HepG2 (cell line): ENCODE data around the gene JAGN1. TPM values are rescaled to one million over a fixed set of nuclear protein-coding genes. Genes with fewer than 3 reads are reported as not detected.
"Not testable (repeated sequence)": the region's sequence is repeated elsewhere in the genome, so short reads cannot be mapped to it uniquely, and the experiment has no call there.

Experiments used
- ADNP ChIP-seq: sonication (generic); formaldehyde crosslinking; IDR thresholded peaks from 2 replicates; pipeline ENCODE4 v1.4.0; 2020; ENCODE audit warnings: missing genetic modification reagents
- GATA4 ChIP-seq: sonication (generic); IDR thresholded peaks from 2 replicates; pipeline ENCODE4 v1.6.1; 2016; ENCODE audit warnings: antibody characterized with exemption, low read depth, borderline replicate concordance
- GMEB1 ChIP-seq: sonication (generic); formaldehyde crosslinking; IDR thresholded peaks from 2 replicates; pipeline ENCODE4 v1.5.1; 2020; ENCODE audit warnings: missing genetic modification reagents, mild to moderate bottlenecking, borderline replicate concordance
- MED13 ChIP-seq: sonication (generic); formaldehyde crosslinking; IDR thresholded peaks from 2 replicates; pipeline ENCODE4 v1.5.0; 2020; ENCODE audit warnings: missing genetic modification reagents
- PAXIP1 ChIP-seq: sonication (generic); formaldehyde crosslinking; conservative IDR thresholded peaks from 2 replicates; pipeline ENCODE4 v1.4.0; 2020; ENCODE audit warnings: mild to moderate bottlenecking, missing genetic modification reagents, moderate library complexity
- SOX13 ChIP-seq, 3 experiments: fragments of 450-650 bp in 1 of 3; sonication (generic) in 1 of 3; formaldehyde crosslinking in 1 of 3; IDR thresholded peaks in 2 of 3; conservative IDR thresholded peaks in 1 of 3; 2 replicates each; pipeline versions ENCODE4 v1.5.0 to v1.6.1; 2016 to 2020; ENCODE audit warnings: antibody characterized with exemption in 1 of 3, mild to moderate bottlenecking in 1 of 3, missing compliant biosample characterization in 1 of 3, missing genetic modification reagents in 1 of 3, moderate library complexity in 1 of 3
- ZNF362 ChIP-seq: sonication (generic); formaldehyde crosslinking; IDR thresholded peaks from 2 replicates; pipeline ENCODE4 v1.4.0; 2020; ENCODE audit warnings: missing genetic modification reagents, mild to moderate bottlenecking, borderline replicate concordance
- ZNF460 ChIP-seq: sonication (generic); formaldehyde crosslinking; IDR thresholded peaks from 2 replicates; pipeline ENCODE4 v1.5.1; 2020; ENCODE audit warnings: missing genetic modification reagents, mild to moderate bottlenecking, borderline replicate concordance
- ZNF766 ChIP-seq: sonication (generic); formaldehyde crosslinking; IDR thresholded peaks from 2 replicates; pipeline ENCODE4 v1.5.0; 2020; ENCODE audit warnings: missing genetic modification reagents, borderline replicate concordance
- ZNF816 ChIP-seq: sonication (generic); formaldehyde crosslinking; IDR thresholded peaks from 2 replicates; pipeline ENCODE4 v1.8.0; 2022; ENCODE audit warnings: missing genetic modification reagents, mild to moderate bottlenecking, borderline replicate concordance
- polyA plus RNA-seq, 8 experiments: library from polyadenylated mRNA; depleted of rRNA in 3 of 8; stranded (reverse) in 7 of 8; unstranded in 1 of 8; fragments of >200 nt; fragmentation: Illumina TruSeq in 4 of 8; extraction: Trizol in 4 of 8; gene quantifications; 2 replicates each; pipeline versions ENCODE4 v1.2.1 to v1.2.3, GENCODE V29; 2011 to 2016; ENCODE audit warnings: low read depth in 4 of 8, missing spikeins in 1 of 8, mixed read lengths in 1 of 8; ENCODE audit not compliant: insufficient read depth in 1 of 8
- total RNA-seq, 5 experiments: library from RNA; depleted of rRNA; stranded (reverse); fragments of >200 nt; fragmentation: Illumina TruSeq; extraction: Trizol; gene quantifications; 2 replicates each; pipeline ENCODE4 v1.2.3, GENCODE V29; 2016; ENCODE audit warnings: low read depth in 1 of 5
- TF ChIP-seq, protein P1 (sequence below), 2 experiments: sonication (generic) in 1 of 2; formaldehyde crosslinking in 1 of 2; IDR thresholded peaks; 2 replicates each; pipeline versions ENCODE4 v1.6.1 to v1.9.0; 2014 to 2022; ENCODE audit warnings: antibody characterized with exemption in 1 of 2, borderline replicate concordance in 1 of 2, inconsistent platforms in 1 of 2, low read depth in 1 of 2, missing genetic modification reagents in 1 of 2
- TF ChIP-seq, protein P2 (sequence below): sonication (generic); formaldehyde crosslinking; IDR thresholded peaks from 2 replicates; pipeline ENCODE4 v1.5.0; 2020; ENCODE audit warnings: mild to moderate bottlenecking, missing genetic modification reagents

Gene JAGN1
- total and polyA plus RNA-seq, 2 of the 13 experiments (the other 11 are each of a cell fraction or from before 2014, with no cell fraction given), result 49.9 to 50.9 TPM

DNA sequence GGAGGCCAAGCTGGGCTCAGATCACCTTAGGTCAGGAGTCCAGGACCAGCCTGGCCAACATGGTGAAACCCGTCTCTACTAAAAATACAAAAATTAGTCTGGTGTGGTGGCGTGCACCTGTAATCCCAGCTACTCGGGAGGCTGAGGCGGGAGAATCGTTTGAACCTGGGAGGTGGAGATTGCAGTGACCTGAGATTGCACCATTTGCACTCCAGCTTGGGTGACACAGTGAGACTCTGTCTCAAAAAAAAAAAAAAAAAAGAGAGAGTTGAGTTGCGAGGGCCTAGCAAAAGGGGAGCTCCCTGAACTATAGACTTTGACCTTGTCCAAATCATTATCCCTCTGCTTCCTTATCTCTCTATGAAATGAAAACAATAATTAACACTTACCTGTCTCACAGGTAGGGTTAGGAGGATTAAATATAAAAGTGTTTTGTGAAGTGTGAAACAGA is 10.6 kb downstream of the JAGN1 start (continued):
- TF ChIP-seq, protein P1, sequence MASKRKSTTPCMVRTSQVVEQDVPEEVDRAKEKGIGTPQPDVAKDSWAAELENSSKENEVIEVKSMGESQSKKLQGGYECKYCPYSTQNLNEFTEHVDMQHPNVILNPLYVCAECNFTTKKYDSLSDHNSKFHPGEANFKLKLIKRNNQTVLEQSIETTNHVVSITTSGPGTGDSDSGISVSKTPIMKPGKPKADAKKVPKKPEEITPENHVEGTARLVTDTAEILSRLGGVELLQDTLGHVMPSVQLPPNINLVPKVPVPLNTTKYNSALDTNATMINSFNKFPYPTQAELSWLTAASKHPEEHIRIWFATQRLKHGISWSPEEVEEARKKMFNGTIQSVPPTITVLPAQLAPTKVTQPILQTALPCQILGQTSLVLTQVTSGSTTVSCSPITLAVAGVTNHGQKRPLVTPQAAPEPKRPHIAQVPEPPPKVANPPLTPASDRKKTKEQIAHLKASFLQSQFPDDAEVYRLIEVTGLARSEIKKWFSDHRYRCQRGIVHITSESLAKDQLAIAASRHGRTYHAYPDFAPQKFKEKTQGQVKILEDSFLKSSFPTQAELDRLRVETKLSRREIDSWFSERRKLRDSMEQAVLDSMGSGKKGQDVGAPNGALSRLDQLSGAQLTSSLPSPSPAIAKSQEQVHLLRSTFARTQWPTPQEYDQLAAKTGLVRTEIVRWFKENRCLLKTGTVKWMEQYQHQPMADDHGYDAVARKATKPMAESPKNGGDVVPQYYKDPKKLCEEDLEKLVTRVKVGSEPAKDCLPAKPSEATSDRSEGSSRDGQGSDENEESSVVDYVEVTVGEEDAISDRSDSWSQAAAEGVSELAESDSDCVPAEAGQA (IDR thresholded peaks at IDR 0.05; ENCODE audit: low read depth), result 0 out of 2 replicates have a peak, but pooled peaks have one; percentile 26
- TF ChIP-seq, protein P1 (CRISPR knock-in tag; IDR thresholded peaks at IDR 0.05; ENCODE audit: borderline replicate concordance), result not testable (repeated sequence)
- TF ChIP-seq MED13 (CRISPR knock-in tag) (0 out of 2 replicates have a peak, but pooled peaks have one; percentile 49), ADNP (CRISPR knock-in tag) (peak; percentile 99), ZNF816 (CRISPR knock-in tag) (peak; percentile 58; the same call in 1 of the 2 replicates), GMEB1 (CRISPR knock-in tag) (peak; percentile 36; the same call in 1 of the 2 replicates), ZNF460 (CRISPR knock-in tag) (peak; percentile 100), GATA4 (peak; percentile 62; the same call in 1 of the 2 replicates), SOX13 (CRISPR knock-in tag; conservative IDR thresholded peaks at IDR 0.05 in 1 of 2, IDR thresholded peaks at IDR 0.05 in 1 of 2) (peak in 1 of 2 experiments; percentile 60; a peak in 2 of 4 replicates), PAXIP1 (peak; percentile 94), ZNF362 (peak; percentile 97), ZNF766 (CRISPR knock-in tag) (peak; percentile 65; the same call in 1 of the 2 replicates)
- TF ChIP-seq, protein P2, sequence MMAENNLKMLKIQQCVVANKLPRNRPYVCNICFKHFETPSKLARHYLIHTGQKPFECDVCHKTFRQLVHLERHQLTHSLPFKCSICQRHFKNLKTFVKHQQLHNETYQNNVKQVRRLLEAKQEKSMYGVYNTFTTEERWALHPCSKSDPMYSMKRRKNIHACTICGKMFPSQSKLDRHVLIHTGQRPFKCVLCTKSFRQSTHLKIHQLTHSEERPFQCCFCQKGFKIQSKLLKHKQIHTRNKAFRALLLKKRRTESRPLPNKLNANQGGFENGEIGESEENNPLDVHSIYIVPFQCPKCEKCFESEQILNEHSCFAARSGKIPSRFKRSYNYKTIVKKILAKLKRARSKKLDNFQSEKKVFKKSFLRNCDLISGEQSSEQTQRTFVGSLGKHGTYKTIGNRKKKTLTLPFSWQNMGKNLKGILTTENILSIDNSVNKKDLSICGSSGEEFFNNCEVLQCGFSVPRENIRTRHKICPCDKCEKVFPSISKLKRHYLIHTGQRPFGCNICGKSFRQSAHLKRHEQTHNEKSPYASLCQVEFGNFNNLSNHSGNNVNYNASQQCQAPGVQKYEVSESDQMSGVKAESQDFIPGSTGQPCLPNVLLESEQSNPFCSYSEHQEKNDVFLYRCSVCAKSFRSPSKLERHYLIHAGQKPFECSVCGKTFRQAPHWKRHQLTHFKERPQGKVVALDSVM, result peak; percentile 82
- not testable (repeated sequence) for TF ChIP-seq SOX13 (IDR thresholded peaks at IDR 0.05)
